GM19043 (cell line): Measurements from ENCODE around the gene RASGRF2.
"Not testable (repeated sequence)": the region's sequence is repeated elsewhere in the genome, so short reads cannot be mapped to it uniquely, and the experiment has no call there.

Experiments
- ATAC-seq: cut with Tn5 transposase; IDR thresholded peaks from one replicate; pipeline ENCODE4 v1.9.1; 2021; ENCODE audit warnings: low read depth; ENCODE audit not compliant: unreplicated experiment

The RASGRF2 gene

DNA sequence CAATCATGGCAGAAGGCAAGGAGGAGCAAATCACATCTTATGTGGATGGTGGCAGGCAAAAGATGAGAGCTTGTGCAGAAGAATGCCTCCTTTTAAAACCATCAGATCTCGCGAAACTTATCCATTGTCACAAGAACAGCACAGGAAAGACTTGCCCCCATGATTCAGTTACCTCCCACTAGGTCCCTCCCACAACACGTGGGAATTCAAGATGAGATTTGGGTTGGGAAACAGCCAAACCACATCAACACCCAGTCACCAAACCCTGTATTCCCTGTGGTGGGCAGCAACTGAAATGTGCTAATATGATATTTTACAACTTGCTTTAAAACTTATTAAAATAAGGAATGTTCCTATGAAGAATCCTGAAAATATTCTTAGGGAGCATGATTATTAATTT, 54.2 kb downstream of the RASGRF2 start:
- no peak for ATAC-seq

DNA sequence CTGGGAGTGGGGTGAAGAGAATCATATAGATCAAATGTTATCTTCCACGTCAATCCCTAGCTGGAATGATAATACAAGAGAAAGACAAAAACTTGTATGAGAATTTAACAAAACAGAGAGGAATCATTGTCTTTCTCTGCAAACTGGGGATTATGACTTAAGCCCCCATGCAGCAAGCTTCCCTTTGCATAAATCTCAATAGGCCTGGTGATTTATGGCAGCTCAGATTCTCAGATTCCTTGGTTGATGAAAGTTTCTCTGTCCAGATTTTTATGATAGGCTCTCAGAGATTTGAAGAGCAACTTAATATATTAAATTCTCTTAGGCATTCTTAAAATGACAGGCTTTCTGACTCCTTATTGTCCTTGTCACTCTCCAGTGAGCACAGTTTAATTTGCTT, 56.0 kb downstream of the RASGRF2 start:
- ATAC-seq = no peak

DNA sequence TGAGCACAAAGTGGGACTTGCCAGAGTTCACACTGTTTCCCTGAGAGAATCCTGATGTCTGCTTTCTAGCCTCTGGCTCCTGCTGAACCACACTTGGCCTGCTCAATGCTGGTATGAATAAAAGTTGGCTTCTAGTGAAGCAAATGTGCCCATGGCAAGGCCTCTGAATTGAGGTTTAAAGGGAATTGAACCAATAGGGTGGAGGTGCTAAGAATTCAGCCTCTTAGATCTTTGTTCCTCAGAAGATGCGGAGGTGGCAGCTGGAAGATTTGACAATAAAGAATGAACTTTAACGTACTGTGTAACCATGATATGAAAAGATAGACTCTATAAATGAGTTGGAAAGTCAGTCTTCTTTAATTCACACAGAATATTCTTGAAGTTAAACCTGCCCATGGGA, 57.2 kb downstream of the RASGRF2 start:
- no peak for ATAC-seq

DNA sequence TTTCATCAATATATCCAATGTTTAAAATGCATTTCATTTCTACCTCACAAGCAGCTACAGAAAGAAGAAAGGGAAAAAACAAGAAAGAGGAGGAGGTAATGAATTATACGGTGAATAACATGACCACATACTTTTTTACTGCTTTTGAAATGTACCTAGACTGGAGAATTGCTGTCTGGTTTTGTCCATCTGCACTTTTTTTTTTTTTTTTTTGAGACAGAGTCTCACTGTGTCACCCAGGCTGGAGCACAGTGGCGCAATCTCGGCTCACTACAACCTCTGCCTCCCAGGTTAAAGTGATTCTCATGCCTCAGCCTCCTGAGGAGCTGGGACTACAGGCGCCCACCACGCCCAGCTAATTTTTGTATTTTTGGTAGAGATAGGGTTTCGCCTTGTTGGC, 58.4 kb downstream of the RASGRF2 start:
- ATAC-seq = not testable (repeated sequence)

DNA sequence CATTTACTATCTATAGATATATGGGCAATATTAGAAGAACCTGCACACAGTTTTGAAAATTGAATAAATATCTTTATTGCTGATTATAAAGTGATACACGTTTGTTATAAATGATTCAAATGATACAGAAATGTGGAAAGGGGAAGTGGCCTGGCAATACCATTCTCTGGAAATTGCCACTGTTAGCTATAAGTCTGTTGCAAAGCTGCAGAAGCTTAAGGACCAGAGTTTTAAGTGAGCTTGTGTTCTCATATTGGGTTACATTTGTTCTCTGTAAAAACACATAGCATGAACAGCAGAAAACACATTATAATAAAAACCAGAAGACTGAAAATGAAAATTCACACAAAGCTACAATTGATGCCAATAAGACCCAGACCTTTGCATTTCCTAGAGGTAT, 59.6 kb downstream of the RASGRF2 start:
- ATAC-seq = no peak

DNA sequence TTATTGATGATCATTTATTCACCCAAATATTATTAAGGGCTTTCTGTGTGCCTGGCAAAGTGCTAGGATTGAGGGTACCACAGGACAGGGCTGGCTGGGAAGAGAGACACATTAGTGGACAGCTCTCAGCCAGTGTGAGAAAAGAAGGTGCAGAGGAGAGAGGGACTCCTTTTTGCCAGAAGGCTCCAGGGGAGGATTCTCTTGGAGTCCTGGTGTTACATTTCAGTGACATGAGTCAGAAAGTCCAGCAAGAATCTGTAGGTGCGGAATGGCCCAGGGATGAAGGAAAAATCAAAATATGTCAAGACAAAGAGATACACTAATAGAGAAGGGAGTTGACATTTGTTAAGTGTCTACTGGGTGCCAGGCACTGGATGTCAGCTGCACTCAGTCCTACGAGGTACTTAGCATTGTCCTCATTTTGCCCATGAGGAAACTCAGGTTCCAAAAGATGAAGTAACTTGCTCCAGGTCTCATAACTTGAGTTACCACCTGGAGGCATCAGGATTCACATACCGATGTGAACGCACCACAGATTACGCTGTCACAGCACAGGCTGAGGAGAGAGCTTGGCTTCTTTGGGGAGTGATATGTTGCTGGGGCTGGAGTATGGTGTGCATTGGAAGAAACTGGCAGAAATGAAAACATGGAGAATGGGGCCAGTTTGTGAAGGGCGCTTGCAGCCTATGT, 60.5 kb downstream of the RASGRF2 start:
- ATAC-seq = no peak

DNA sequence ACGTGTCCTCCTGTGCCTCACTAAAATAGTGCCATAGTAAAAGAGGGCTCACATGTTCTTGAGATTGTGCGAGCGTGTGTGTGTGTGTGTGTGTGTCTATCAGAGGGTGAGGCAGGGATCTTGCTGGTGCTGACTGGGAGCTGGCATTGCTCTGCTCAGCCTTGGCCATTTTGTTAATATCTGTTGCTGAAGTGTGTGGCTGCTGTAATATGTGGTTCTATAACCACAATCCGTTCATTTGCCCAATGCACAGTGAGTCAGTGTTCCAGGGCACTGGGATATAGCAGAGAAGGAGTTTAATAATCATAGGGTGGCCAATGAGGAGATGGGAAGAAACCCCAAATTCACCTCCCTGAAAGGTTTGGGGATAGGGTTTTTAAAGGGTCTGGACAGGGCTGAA, 61.3 kb downstream of the RASGRF2 start:
- no peak for ATAC-seq

DNA sequence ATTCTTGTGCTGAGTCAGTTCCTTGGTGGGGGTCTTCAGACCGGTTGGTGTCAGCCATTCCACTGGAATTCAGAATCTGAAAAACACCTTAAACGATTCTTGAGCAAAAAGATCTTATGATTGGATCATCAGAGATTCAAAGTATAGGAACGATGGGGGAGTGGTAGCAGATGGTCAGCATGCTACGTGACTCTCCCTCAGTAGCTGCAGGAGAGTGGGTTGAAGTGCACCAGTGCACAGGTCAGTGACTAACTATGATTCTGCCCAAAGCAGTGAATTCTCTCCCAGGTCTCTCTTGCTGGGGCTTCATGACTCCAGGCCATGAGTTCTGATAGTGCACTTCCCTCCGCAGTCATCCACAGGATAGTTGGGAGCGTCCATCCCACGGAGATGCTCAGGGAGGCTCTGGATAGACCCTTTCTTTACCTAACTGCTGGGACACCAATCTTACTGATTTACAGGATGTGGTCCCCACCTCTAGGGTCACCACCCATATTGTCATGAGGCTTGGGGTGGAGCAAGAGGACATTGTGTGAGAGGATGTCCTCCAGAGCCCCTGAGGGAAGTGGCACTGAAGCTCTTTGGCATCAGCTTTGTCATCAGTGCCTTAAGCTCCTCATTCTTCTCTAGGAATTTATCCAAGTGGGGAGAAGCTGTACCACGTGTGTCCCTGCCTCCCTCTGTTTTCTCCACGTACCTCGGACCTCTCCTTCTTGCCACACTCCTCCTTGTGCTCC, 62.0 kb downstream of the RASGRF2 start:
- no peak for ATAC-seq

DNA sequence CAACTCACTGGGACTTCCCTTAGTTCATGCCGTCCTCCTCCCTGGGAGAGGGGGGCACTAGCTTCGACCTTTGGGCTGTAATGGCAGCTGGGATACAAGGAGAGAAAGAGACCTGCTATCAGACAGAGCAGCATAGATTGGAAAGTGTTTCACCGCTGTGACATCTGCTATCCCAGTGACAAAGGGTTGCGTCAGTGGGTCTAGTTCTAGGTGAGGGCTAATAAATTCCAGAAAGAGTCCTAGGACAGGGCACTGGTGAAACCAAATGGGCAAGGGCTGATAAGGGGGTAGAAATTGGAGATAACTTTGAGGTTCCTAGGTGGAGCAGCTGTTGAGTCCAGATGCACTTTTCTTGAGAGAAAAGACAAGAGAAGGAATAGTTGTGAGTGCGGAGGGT, 62.5 kb downstream of the RASGRF2 start:
- ATAC-seq = no peak

DNA sequence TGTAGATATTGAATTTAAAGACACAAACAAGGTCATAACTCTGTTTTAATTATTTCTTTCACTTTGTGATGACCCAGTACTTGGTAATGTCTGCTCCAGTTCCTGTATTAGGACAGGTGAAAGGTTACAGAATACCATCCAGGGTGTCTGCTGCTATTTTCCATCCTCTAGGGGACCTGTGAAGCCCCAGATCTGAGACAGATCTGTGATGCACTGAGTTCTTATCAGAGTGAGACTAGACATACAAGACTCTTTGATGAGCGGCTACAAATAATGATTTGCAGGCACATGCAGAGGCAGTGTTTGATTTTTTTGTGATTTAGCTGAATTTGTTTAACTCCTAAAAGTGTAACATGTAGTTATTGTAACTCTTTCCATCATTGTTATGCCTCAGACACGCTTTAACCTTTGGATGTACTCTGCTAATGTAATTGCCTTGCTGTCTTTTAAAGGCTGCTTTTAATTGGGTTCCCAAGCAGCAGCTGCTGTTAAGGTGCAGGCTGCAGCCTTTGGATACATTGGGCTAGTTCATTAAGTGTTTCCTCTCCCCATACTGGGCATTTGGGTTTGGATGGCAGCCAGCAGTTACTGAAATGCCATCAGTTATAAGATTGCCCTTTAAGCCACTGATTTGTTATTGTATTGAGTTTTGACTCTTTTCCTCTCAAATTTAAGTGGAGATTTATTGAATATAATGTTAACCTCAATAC, 63.3 kb downstream of the RASGRF2 start:
- ATAC-seq = no peak

DNA sequence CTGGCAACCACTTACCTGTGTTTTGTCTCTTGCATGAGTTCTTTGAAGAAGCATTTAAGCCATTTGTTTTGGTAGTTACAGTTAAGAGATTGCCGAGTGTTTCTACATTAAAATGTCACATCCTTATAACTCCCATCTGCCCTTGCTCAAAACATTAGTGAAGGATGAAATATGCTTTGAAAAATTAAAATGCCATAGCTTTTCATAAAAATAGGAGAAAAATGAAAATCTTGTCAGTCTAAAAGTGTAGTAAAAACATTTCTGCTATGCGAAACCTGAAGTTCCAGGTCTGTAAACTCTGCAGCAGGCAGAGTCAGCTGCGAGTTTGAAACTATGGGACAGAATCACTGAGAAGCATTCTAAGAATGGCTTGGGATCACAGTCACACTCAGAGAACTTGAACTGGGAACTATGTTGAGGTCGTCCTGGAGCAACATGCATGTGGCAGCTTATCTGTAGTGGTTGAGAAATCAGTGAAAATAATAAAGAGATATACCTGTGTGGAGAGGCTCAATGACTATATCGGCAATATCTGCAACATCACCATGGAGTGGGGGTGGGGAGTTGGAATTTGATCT, 67.4 kb downstream of the RASGRF2 start:
- no peak for ATAC-seq

DNA sequence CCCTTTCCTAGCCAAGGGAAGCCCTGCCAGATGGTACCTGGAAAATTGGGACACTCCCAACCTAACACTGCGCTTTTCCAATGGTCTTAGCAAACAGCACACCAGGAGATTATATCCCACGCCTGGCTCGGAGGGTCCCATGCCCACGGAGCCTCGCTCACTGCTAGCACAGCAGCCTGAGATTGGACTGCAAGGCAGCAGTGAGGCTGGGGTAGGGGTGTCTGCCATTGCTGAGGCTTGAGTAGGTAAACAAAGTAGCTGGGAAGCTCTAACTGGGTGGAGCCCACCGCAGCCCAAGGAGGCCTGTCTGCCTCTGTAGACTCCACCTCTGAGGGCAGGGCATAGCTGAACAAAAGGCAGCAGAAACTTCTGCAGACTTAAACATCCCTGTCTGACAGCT, 68.7 kb downstream of the RASGRF2 start:
- ATAC-seq = not testable (repeated sequence)

DNA sequence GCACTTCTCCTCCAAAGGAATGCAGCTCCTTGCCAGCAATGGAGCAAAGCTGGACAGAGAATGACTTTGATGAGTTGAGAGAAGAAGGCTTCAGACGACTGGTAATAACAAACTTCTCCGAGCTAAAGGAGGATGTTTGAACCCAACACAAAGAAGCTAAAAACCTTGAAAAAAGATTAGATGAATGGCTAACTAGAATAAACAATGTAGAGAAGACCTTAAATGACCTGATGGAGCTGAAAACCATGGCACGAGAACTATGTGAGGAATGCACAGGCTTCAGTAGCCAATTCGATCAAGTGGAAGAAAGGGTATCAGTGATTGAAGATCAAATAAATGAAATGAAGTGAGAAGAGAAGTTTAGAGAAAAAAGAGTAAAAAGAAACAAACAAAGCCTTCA, 69.6 kb downstream of the RASGRF2 start:
- ATAC-seq = not testable (repeated sequence)

DNA sequence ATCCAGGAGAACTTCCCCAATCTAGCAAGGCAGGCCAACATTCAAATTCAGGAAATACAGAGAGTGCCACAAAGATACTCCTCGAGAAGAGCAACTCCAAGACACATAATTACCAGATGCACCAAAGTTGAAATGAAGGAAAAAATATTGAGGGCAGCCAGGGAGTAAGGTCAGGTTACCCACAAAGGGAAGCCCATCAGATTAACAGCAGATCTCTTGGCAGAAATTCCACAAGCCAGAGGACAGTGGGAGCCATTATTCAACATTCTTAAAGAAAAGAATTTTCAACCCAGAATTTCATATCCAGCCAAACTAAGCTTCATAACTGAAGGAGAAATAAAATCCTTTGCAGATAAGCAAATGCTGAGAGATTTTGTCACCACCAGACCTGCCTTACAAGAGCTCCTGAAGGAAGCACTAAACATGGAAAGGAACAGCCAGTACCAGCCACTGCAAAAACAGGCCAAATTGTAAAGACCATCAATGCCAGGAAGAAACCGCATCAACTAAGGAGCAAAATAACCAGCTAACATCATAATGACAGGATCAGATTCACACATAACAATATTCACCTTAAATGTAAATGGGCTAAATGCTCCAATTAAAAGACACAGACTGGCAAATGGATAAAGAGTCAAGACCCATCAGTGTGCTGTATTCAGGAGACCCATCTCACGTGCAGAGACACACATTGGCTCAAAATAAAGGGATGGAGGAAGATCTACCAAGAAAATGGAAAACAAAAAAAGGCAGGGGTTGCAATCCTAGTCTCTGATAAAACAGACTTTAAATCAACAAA, 70.3 kb downstream of the RASGRF2 start:
- ATAC-seq = not testable (repeated sequence)

DNA sequence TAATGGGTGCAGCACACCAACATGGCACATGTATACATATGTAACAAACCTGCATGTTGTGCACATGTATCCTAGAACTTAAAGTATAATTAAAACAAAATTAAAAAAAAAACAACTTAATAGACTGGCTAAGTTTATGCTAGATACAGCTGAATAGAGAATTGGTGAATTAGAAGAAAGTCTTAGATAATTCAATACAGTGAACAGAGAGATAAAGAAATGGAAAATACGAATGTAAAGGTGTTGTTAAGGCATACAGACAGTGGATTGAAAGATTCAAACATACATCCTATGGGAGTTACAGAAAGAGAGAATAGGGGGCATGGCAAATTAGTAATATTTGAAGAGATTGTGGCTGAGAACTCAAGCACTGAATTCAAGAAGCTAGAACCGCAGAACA, 75.4 kb downstream of the RASGRF2 start:
- no peak for ATAC-seq

DNA sequence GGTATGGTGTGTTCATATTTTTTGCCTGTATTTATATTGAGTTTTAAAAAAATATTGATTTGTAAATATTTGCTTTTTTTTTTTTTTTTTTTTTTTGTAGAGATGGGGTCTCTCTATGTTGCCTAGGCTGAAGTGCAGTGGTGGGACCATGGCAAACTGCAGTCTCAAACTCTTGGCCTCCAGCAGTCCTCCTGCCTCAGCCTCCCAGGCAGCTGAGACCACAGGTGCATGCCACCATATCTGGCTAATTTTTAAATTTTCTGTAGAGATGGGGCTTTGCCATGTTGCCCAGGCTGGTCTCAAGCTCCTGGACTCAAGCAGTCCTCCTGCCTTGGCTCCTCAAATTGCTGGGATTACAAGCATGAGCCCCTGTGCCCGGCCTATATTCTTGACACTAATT, 78.3 kb downstream of the RASGRF2 start:
- ATAC-seq = no peak

DNA sequence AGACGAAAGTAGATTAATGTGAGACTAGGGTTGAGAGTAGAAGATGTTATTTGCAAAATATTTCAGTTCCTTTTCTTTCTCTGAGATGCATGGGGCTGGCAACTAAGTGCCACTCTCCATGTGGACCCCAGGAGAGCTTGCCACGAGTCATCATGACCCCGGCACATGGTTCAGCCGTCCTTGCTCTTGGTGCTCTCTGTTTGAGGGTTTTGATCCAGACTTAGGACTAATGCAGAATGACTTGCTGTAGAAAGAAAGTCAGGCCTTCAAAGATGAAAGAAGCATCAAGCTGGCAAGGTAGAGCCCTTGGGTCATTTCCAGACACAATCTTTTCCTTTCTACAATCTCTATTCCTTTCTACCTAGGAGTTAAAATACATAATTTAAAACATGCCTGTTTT, 84.7 kb downstream of the RASGRF2 start:
- no peak for ATAC-seq

DNA sequence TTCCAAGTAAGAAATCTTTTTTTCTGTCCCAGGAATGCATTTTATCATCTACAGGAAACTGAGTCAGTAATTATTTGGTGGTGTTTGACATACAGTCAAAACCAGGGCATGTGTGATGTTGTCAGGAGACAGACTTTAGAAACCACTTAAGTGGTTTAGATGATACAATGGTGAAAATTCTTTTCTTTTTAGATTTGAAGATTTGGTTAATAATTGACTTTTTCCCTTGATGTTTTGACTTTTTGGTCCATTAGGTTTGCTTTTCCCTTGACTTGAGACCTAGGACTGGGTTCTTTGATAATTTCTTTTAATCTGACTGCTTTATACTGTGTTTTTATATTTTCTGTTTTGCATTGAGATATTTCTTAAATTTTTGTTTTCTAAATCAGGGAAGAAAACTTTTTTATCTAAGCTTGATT, 85.2 kb downstream of the RASGRF2 start:
- no peak for ATAC-seq

DNA sequence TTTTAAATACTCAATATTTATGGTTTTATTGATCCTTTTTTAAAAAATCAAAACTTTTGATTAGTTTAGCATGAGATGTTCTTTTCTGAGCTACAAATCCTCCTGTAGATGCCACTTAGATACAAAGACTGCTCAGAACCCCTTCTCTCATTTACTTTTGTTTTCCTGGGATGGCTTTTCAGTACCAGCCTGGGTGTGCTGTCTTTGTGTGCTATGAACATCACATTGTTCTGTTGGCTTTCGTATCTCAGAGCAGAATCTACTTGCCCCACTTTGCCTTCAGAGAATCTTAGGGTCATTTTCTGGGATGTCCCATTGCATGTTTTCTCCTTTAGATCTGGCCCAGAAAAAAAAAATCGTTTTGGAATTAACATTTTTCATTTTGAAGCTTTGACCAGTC, 85.9 kb downstream of the RASGRF2 start:
- no peak for ATAC-seq

DNA sequence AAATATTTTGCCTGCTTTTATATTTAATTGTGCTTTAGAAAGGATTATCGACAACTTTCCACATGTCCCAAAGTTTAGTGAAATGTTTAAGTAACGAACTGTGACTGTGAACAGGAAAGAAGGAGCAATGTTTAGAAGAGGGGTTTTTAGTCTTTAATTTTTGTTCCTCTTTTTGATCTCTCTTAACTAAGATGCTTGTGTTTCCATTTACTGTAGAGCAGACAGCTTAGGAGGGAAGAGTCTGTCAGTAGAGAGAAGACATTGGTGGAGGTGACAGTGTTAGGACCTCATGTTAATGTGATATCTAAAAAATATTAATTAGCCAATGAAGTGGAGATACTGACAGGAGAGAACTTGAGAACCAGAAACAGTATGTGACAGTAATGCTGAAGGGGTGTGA, 92.2 kb downstream of the RASGRF2 start:
- ATAC-seq = no peak

DNA sequence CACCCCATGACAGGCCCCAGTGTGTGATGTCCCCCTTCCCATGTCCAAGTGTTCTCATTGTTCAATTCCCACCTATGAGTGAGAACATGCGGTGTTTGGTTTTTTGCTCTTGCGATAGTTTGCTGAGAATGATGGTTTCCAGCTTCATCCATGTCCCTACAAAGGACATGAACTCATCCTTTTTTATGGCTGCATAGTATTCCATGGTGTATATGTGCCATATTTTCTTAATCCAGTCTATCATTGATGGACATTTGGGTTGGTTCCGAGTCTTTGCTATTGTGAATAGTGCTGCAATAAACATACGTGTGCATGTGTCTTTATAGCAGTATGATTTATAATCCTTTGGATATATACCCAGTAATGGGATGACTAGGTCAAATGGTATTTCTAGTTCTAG, 93.1 kb downstream of the RASGRF2 start:
- ATAC-seq = not testable (repeated sequence)
